Activated naive CD4-positive, alpha-beta T cell treated with anti-CD3 and anti-CD28 coated beads, Interleukin-2, amount 50 U/mL, for 16 hours (primary cell): ENCODE data around the gene ADGRF5.

ENCODE experiments used
- DNase-seq: peaks from one replicate; pipeline ENCODE4 v3.0.0-alpha.2; 2020

ADGRF5 gene

DNA sequence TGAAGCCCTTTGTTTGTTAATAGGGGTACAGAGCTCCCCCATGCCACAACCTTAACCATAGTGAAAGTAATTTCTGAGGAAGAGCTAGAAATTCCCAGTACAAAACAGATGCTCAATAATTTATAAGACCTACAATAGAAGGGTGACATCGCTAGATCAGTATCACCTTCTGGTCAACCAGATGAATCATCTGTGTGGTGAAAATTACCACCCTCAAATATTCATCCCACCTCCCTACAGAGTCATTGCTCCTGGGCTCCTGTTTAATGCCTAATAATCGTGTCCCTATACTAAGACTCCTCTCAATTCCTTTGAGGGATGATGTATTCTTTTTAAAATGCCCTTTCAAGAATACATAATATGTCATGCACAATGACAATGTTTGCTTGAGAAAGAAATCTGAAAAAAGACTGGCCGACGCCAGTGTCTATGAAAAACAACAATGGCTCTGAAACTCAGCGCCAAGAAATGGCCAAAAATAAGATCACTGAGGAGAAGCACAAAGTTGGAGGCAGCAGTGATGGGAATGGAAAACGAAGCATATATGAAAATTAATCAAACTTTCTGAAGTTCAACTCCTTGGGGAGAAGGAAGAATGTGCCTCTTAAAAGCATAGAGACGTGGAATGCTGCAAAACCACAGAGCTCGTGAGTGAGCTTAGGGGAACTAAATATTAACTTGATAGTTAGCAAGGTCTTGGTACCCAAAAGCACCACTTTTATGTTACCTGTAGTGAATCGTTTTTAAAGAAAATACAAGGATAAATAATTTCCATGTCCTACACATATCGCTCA lies 11.0 kb upstream of the ADGRF5 start:
- DNase-seq = no peak

DNA sequence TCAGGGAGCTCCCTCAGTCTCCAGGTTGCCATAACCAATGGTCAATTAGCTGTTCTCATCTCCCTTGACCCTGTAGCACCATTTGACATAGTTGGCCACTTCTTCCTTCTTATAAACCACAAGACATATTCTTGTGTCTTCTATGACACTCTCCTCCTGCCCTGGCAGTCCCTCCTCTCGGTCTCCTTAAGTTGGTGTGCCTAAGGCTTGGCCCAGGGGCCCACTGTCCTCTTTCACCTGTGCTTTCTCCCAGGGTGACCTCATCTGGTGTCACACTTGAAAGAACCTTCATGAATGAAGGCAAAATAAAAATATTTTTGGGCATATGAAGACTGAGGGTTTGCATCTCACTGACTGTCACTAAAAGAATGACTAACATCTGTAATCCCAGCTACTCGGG lies 9.7 kb upstream of the ADGRF5 start:
- no peak for DNase-seq

DNA sequence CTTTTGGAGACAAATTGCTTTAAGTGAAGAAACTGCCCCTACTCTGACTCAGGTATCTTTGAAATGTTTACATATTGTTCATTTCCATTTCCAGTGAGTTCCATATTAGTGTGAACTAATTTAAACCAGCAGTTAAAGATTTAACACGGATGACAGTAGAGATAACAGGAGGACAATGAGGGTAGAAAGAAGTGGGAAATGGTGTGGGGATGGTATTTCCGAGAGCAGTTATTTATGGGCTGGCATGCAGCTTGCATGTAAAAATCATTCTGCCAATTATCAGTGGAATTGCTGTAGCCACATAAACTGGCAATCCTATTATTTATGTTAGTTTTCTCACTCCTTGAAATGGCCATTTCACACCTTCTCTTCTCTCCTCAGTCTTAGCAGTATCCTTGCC lies 8.6 kb upstream of the ADGRF5 start:
- no peak for DNase-seq

DNA sequence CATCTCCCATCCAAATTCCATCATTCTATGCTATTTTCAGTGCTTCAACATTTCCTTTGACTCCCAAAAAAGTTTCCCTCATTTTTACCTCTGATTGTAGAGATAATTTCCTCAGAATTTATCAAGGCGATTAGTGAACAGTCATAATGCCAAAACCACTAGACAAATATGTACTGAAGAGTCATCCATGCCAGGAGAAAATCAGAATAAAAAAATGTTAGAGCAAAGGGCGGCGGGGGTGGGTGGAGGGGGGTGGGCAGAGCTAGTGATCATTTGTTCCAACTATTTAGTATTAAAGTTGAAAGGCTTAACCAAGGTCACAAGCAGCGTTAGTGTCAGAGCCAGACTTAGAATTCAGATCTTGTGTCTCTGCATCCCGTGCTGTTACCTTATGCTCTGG lies 5.3 kb upstream of the ADGRF5 start:
- no peak for DNase-seq

DNA sequence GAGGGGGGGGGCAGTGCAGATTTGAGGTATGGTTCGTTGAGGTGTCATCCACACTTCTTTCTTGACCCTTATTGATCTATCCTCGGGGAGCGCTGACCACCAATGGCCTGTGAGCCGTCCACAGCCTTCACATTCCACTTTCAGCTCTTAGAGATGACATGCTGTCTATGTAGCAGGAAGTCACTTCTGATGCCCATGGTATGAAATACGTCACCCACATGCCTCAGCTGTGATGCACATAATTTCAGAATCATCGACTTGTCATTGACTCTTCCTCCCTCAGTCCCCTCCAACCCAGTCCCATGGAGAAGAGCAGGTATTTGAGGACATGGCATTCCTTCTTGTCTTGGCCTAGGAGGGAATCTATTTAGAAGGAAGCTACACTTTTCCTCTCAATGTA lies 4.7 kb upstream of the ADGRF5 start:
- no peak for DNase-seq

DNA sequence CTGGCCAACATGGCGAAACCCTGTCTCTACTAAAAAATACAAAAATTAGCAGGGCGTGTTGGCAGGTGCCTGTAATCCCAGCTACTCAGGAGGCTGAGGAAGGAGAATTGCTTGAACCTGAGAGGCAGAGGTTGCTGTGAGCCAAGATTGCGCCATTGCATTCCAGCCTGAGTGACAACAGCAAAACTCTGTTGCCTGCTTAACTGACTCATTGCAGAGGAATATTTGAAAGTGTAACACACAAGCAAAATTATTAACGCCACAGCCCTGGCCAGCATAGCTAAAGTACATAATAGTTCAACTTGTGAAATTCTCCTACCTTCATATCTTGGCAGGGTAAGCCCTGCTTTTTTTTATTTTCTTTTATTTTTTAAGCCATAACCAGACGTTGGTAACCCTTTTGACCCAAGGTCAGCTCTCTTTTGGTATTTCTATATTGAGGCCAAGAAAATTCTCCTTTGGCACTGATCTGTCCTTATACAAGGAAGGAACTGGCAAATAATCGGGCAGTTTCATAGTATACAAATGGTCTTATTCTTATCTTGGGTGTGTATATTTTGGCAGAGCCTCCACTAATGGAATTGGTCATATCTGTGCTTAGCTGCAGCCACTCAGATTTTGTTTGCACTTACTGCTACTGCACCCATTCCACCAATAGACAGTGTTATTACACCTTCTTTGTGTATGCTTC lies 4.0 kb upstream of the ADGRF5 start:
- no peak for DNase-seq

DNA sequence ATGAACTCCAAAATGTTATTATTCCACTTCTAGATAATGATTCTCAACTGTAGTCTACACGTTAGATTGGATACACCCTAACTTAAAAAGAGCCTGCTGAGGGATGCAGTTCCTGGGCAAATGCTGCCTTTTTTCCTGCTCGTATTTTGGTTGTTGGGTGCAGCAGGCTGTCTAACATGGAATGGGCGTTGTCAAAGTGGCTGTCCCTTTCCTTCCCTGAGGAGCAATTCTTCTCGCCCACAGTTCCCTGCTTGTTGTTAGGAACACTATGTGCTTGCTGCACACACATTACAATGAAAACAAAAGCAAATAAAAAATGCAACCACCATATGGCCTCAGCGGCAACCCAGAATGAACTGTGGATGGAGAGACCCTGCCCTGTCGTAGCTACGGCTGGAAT lies 1.7 kb upstream of the ADGRF5 start:
- DNase-seq = no peak

DNA sequence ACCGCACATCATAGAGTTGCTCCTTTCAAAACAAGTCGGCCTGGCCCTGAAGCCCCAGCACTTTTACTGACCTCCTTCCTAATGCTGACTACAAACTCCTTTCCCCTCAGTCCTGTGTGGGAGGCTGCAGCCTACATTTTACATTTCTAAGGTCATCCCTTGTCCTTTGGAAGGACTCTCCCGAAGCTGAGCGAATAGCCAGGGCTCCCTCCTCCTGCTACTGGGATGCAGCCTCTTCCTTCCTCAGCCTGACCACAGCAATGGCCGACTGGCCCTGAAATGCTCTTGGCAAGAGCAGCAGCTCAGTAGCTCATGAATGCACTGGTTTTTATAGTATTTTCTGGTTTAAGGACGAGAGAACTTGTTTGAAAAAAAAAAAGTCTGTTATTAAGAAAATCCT lies 679 bp downstream of the ADGRF5 start:
- DNase-seq = no peak

DNA sequence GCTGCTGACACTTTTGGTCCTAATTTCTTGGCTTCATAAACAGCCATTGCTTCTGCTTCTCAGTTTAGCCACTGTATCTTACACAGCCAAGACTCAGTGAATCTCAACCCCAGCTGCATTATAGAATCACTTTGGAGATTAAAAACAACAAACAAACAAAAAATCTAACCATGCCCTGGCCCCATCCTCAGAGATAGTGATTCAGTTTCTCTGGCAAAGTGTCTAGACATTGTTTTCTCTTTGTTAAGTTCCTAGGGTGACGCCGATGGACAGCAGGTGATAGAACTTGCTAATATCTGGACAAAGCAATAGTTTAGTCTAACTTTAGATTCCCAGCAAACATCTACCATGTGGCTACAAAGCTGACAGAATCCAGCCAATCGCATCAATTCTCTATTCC lies 2.9 kb downstream of the ADGRF5 start:
- no peak for DNase-seq

DNA sequence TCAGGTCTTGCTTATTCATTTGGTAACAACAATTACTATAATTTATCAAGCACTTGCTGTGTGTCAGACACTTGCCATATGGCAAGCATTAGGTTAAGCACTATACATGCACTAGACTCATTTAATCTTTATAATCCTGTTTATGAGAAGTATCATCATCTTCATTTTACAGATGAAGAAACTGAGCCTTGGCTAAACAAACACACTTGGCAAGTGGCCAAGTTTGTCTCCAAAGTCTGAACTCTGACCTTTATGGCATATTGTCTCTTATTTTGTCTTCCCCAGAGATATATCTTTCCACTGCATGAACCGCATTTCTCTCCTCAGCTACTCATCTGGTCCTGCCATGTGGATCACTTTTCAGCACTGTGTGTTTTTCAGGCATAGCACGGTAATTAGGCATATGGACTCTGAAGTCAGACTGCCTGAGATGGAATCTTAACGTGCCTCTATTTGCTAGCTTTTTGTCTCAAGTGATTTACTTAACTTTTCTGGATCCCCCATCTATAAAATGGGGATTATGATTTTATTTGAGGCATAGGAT lies 4.7 kb downstream of the ADGRF5 start:
- DNase-seq = no peak

DNA sequence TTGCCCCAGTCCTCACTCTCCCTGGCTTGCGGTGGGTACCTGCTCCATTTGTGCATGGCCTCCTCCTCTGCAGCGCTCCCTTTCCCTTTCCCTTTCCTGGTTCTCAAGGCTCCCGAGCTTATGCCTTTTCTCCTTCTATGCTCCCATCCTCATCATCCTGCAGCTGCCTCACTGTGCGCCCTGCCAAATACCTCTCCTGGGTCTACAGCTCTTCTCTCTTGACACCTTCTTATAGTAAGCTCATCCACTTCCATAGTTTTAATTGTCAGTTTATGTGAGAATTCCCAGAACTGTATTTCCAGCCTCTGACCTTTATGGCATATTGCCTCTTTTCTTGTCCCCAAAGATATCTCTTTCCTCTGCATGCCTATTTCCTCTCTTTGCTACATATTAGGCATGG lies 5.9 kb downstream of the ADGRF5 start:
- no peak for DNase-seq

DNA sequence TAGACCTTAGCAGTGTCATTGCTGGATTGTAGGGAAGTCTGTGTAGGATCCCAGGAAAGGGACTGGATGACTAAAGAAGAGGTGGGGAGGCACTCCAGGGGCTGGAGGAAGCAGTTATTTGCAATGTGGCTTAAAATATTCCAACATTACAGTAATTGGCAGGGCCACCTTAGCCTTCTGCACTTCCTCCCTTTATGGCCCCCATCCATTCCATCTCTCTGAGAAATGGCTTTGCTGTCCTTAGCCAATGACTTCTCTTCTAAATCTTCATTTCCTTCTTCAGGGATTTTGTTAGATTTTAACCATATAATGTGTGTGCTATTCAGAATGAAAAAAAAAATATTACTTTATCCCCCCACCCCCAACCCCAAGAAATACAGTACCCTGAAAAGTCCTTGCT lies 6.4 kb downstream of the ADGRF5 start:
- DNase-seq = no peak

DNA sequence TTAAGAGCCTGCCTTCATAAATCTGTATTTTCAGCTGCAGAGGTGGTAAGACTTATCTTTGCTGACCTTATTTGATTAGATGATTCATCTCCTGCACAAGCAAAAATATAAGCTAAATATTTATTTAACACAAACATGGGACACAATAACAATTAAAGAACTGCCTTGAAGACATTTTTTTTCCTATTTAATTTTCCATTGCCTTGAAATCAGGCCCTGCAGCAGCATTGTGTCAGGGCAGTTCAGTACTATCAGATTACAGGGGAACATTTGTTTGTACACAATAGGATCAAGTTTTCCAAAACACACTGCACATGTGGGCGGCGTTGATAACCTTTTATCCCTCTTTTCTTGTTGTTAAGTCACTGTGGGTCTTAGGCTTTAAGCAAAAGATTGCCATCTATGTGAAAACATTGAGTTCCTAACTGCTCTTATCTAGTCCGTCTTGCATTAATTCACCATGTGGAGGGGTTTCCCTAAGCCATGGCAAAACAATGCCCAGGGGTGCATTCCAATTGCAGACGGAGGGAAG lies 7.4 kb downstream of the ADGRF5 start:
- no peak for DNase-seq

DNA sequence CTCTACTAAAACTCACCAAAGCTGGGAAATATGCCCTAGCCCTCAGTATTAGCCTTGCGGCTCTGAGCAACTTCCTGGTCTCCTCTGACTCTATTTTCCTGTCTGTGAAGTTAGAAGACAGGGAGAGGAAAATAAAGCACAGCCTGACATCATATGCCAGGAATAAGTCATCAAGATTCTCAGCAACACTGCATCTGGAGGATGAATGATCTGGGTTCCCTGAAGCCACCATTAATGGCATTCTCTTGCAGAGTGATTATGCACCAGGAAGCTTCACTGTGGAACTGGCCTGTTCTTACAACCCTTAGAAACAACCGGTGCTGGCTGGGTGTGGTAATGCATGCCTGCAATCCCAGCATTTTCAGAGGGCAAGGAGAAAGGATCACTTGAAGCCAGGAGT lies 12.4 kb downstream of the ADGRF5 start:
- no peak for DNase-seq

DNA sequence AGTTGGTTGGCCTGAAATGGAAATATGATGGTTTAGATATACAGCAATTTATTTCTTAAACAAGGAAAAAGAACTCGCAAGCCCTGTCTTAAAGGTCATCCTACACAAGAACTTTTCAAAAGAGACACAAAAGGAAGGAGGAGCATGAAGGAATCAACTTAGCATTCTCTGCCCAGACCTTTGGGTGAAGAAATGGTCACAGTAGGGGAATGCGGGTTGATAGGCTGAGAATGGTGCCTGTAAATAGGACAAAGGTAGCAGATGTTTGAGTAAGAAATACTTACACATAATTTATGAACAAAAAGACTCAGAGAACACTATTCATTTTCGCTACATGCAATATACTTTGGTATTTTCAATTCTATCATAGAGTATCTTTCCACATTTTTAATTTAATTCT lies 15.0 kb downstream of the ADGRF5 start:
- DNase-seq = no peak

DNA sequence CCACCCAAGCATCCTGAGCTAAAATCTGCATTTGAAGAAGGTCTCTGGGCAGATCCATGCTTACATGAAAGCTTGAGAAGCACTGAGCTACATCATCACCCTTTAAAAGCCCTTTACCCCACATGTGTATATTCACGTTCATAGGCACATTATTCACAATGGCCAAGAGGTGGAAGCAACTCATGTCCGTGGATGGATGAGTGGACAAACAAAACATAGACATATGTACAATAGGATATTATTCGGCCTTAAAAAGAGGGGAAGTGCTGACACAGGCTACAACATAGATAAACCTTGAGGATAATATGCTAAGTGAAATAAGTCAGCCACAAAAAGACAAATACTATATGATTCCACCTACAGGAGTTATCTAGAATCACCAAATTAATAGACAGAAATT lies 17.6 kb downstream of the ADGRF5 start:
- DNase-seq = no peak

DNA sequence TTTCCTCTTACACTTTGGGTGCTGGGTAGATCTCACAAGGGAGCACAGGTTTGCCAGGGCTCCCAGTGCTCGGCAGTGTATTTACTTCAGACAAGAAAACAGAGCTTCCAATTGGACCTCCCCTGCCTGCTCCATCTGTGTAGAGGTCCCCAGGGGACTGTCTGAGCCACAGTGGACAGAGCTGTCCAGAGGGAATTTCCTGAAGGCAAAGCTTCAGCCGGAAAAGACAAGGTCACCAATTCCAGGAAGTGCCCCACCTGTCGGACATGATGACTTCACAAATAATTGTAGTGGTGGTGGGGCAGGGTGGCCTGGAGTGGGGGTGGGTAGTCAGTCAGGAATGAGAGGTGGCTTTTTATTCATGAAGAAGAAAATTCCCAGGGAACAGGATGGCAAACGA lies 18.6 kb downstream of the ADGRF5 start:
- no peak for DNase-seq

DNA sequence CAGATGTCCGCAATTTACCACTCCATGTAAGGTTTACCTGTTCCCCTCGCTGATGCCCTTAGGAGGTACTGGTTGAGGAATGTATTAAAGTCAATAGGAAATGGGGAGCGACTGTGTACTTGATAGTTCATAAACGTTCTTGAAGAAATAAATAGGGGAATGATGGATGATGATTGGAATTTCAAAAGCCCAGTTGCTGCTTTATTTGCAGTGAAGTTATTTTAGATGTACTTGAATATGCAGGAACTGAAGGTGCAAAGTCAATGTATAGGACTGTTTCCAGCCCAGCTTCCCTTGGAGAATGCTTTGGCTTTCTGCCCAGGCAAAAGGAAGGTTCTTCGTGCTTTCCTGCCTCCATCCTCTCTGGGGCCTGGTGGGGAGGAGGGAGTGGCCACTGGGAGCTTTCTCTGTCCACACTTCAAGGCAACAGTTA lies 19.8 kb downstream of the ADGRF5 start:
- DNase-seq = no peak

DNA sequence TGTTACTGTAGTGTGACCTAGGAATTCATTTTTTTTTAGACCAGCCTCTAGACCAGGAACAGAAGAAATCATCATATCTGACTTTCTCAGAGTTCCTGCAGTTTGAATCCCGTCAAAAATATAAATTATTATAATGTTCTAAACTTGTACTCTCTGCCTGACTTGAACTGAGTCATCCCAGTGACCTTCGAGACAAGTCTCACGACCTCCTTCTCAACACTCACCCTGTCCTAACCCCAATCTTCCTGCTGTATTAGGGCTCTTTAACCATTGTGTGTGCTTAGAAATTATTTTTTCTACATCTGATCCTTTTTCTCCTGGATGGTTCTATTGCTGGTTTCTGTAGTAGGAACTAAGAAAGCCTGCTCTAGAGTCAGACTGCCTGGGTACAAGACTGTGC lies 21.5 kb downstream of the ADGRF5 start:
- DNase-seq = no peak

DNA sequence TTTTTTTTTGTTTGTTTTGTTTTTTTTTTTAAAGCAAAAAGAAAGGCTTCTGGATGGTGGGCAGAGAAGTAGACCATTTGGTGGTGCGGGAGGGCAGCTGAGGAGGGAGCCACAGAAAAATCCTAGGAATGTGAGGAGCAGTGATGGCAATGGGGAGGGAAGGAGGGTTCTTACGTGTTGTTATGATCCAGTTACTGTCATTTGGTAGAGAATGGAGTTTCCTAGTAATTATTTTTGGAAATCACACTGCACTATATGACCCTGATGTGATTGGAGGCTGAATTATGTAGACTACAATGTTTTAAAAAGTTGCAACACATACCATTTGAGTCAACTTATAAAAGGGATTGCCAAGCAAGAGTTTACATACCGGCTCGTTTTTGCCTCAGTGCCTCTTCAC lies 22.1 kb downstream of the ADGRF5 start:
- no peak for DNase-seq

DNA sequence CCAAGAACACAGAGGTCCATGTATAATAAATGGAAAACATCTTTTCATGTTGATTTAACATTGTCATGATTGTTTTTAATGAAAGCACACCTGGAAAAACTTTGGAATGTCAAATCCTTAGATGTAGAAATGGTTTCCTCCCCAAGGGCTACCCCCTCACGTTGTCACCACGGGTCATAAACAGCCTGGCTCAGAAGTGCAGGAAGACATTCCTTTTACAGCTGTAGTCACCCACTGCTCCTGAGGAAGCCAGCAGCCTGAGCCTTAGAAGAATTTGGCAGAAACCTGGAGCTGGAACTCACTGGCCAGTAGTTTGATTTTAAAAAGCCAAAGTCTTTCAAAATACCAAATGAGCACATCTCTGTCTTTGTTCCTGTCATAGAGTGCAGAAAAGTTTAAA lies 23.7 kb downstream of the ADGRF5 start:
- no peak for DNase-seq

DNA sequence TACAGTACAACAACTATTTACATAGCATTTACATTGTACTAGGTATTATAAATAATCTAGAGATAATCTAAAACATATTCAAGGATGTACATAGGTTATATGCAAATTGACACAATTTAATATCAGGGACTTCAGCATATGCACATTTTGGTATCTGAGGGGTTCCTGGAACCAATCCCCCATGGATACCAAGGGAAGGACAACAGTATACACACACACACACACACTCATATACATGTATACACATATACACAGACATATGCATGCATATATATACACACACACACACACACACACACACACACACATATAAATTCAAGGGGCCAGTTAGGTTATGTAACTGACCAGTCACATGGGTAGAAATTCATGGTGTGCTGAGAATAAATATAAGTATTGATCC lies 24.9 kb downstream of the ADGRF5 start:
- DNase-seq = no peak

DNA sequence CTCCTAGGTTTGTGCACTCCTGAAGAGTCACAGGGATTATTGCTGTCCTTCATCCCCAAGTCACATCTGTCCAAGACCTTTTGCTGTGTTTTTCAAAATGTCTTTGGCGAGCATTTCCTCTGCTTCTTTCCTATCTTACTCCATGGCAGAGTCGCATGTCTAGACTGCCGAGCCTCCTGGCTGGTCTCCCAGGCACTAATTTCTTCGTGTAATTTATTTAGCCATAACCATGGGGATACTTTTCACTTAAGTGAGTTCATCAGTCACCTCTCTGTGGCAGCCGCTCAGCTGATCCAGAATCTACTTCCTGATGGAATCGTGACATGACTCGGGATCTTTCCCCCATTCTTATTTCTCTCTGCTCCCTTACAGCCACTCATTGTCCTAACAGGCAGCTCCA lies 25.8 kb downstream of the ADGRF5 start:
- no peak for DNase-seq

DNA sequence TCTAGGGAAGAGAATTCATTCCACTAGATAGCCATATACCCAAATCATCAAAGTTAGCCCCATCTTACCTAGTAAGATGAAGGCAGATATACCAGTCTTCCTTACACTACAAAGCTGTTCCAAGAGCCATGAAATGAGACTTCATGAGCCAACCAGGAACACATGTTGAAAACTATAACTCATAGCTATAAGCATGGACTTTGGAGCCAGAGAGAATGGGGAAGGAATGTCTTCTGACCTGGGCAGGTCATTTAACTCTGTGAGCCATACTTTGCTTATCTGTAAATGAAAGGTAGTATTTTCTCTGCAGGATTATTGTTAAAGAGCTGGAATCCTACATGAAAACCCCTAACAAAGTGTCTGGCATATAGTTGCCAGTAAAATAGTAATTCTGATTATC lies 27.3 kb downstream of the ADGRF5 start:
- no peak for DNase-seq
